ENCODE data around the gene SLF1.

Gene SLF1

GRCh38 chr5:94725142-94725541 lies 106.7 kb downstream of the SLF1 start:
- DNase-seq: no peak

- no peak for DNase-seq
Measured at GRCh38 chr5:94731471-94731870, 113.0 kb downstream of the SLF1 start.

GRCh38 chr5:94736498-94736897 lies 118.0 kb downstream of the SLF1 start:
- no peak for DNase-seq

- DNase-seq: no peak
Measured at GRCh38 chr5:94740286-94740685, 121.8 kb downstream of the SLF1 start.

GRCh38 chr5:94742852-94743251 lies 124.4 kb downstream of the SLF1 start:
- DNase-seq: no peak

- no peak for DNase-seq
Measured at GRCh38 chr5:94744906-94745305, 126.4 kb downstream of the SLF1 start.

GRCh38 chr5:94745786-94746730 lies 127.6 kb downstream of the SLF1 start:
- peak; percentile 13 for DNase-seq

GRCh38 chr5:94746731-94747124 lies 128.3 kb downstream of the SLF1 start:
- peak; percentile 9 for DNase-seq
